Fibroblast of lung (primary cell): ENCODE data around the gene TAF10.

Experiments
- CTCF ChIP-seq, 2 donors: IDR thresholded peaks in 1 of 2; conservative IDR thresholded peaks in 1 of 2; 1 replicate in 1 of 2; 2 replicates in 1 of 2; pipeline ENCODE4 v1.5.1; 2011 to 2012; ENCODE audit warnings: low read length in 2 of 2, control low read depth in 1 of 2, inconsistent platforms in 1 of 2, low read depth in 1 of 2, mild to moderate bottlenecking in 1 of 2
- EZH2 ChIP-seq: IDR thresholded peaks from 2 replicates; pipeline ENCODE4 v1.5.1; 2012; ENCODE audit warnings: low read length, control low read depth, mild to moderate bottlenecking; ENCODE audit errors: missing control alignments

GRCh38 chr11:6606471-6607189 lies 5.4 kb downstream of the TAF10 start:
- TF ChIP-seq EZH2 (no peak), CTCF (conservative IDR thresholded peaks at IDR 0.05 in 1 of 2, IDR thresholded peaks at IDR 0.05 in 1 of 2; ENCODE audit: low read depth in 1 of 2, low read length in 2 of 2) (no peak)
